GM12878 (cell line): ENCODE data around the gene GRIP2. TPM values are rescaled to one million over a fixed set of nuclear protein-coding genes. Genes with fewer than 3 reads are reported as not detected.

ENCODE experiments used
- ATAC-seq: fragments of 200-7000 bp; cut with Tn5 transposase; 3 replicates; pipeline ENCODE4 v1.9.1; 2020; ENCODE audit warnings: mild to moderate bottlenecking, moderate library complexity
- BruUV-seq: library from RNA; stranded (reverse); fragments of 400-500 nt; replicated peaks from 2 replicates; lab custom pipeline; 2021; lab: Mats Ljungman, UMichigan
- CTCF ChIA-PET: fragments of 300-600 bp; sonication (Branson Sonifier 250); formaldehyde crosslinking; extraction: SDS; loops from one replicate; lab custom pipeline; 2021; ENCODE audit warnings: inconsistent platforms; lab: Yijun Ruan, JAX
- POLR2A ChIA-PET: fragments of 350-600 bp; formaldehyde crosslinking; extraction: SDS; loops from one replicate; lab custom pipeline; 2021; ENCODE audit warnings: inconsistent platforms; lab: Charles Lee
- RAD21 ChIA-PET: fragments of 300-600 bp; sonication (Branson Sonifier 250); formaldehyde crosslinking; loops from one replicate; lab custom pipeline; 2023; ENCODE audit warnings: antibody characterized with exemption; ENCODE audit not compliant: unreplicated experiment; lab: Charles Lee
- SMC1A ChIA-PET: fragments of 300-600 bp; sonication (Branson Sonifier 250); formaldehyde crosslinking; loops from one replicate; lab custom pipeline; 2023; ENCODE audit not compliant: unreplicated experiment, uncharacterized antibody; lab: Charles Lee
- DNase-seq: peaks from one replicate; pipeline ENCODE4 v3.0.0-alpha.2; 2011; ENCODE audit warnings: low read depth, low spot score
- FAIRE-seq: peaks from 3 replicates; lab custom pipeline; 2011; peaks lifted over from hg19 to GRCh38; lab: Jason Lieb, UNC
- H2AFZ ChIP-seq: 2 replicates; pipeline ENCODE4 v1.6.0; 2011; ENCODE audit warnings: low read depth, low read length, control low read depth; ENCODE audit not compliant: control insufficient read depth
- H3K27ac ChIP-seq: 2 replicates; pipeline ENCODE4 v1.5.1; 2011; ENCODE audit warnings: control low read depth; ENCODE audit not compliant: control insufficient read depth, insufficient read depth
- H3K27me3 ChIP-seq, 2 experiments: replicated peaks in 1 of 2; 2 replicates each; pipeline versions ENCODE4 v1.6.0 to v1.6.1; 2011; ENCODE audit warnings: low read length in 1 of 2; ENCODE audit not compliant: control insufficient read depth in 2 of 2, insufficient read depth in 2 of 2
- H3K36me3 ChIP-seq, 2 experiments: 2 replicates each; pipeline ENCODE4 v1.5.1; 2011; ENCODE audit warnings: low read length in 1 of 2; ENCODE audit not compliant: control insufficient read depth in 2 of 2, insufficient read depth in 2 of 2
- H3K4me1 ChIP-seq: 2 replicates; pipeline ENCODE4 v1.6.1; 2011; ENCODE audit warnings: mild to moderate bottlenecking, low read length, moderate library complexity, mixed read lengths; ENCODE audit not compliant: control insufficient read depth, insufficient read depth
- H3K4me2 ChIP-seq: 2 replicates; pipeline ENCODE4 v1.6.0; 2011; ENCODE audit warnings: control low read depth; ENCODE audit not compliant: control insufficient read depth, insufficient read depth
- H3K4me3 ChIP-seq: fragments of 200-600 bp; sonication (generic); 2 replicates; pipeline ENCODE4 v1.5.1; 2016
- H3K79me2 ChIP-seq: 2 replicates; pipeline ENCODE4 v1.6.0; 2011; ENCODE audit warnings: low read length; ENCODE audit not compliant: control insufficient read depth, insufficient read depth
- H3K9ac ChIP-seq: 2 replicates; pipeline ENCODE4 v1.8.0; 2011; ENCODE audit warnings: low read length, control low read depth, mixed read lengths; ENCODE audit not compliant: control insufficient read depth, insufficient read depth
- H3K9me3 ChIP-seq: replicated peaks from 3 replicates; pipeline ENCODE4 v1.5.1; 2011; ENCODE audit warnings: mild to moderate bottlenecking, low read length; ENCODE audit not compliant: control insufficient read depth, insufficient read depth
- H4K20me1 ChIP-seq: 2 replicates; pipeline ENCODE4 v1.6.0; 2011; ENCODE audit not compliant: control insufficient read depth, insufficient read depth
- IRF5 ChIP-seq: fragments of 450-650 bp; IDR thresholded peaks from 2 replicates; pipeline ENCODE4 v1.6.1; 2017; ENCODE audit warnings: borderline replicate concordance
- MEF2B ChIP-seq: fragments of 450-650 bp; IDR thresholded peaks from 2 replicates; pipeline ENCODE4 v1.6.1; 2018; ENCODE audit warnings: mild to moderate bottlenecking, moderate library complexity; ENCODE audit not compliant: partially characterized antibody, poor library complexity, severe bottlenecking
- NR2C1 ChIP-seq: fragments of 450-650 bp; IDR thresholded peaks from 2 replicates; pipeline ENCODE4 v1.6.1; 2017; ENCODE audit warnings: antibody characterized with exemption, mild to moderate bottlenecking, moderate library complexity
- NR2C2 ChIP-seq: IDR thresholded peaks from 2 replicates; pipeline ENCODE4 v1.6.1; 2011; ENCODE audit warnings: borderline replicate concordance, low read depth; ENCODE audit not compliant: control insufficient read depth, insufficient read length
- NRF1 ChIP-seq: conservative IDR thresholded peaks from 2 replicates; pipeline ENCODE4 v1.6.1; 2011; ENCODE audit warnings: mild to moderate bottlenecking, low read depth, low read length, improper control_type of control experiment
- SPI1 ChIP-seq: IDR thresholded peaks from 2 replicates; pipeline ENCODE4 v1.6.1; 2011; ENCODE audit warnings: low read depth, mild to moderate bottlenecking, low read length, moderate library complexity, borderline replicate concordance; ENCODE audit not compliant: insufficient read depth
- SUPT20H ChIP-seq: IDR thresholded peaks from 2 replicates; pipeline ENCODE4 v1.6.1; 2011; ENCODE audit warnings: low read depth, mild to moderate bottlenecking, low read length, moderate library complexity, borderline replicate concordance; ENCODE audit not compliant: control insufficient read depth
- WGBS: methylation state at CpG from one replicate; pipeline ENCODE4 v1.1.6; 2016; ENCODE audit warnings: low lambda C conversion rate; ENCODE audit not compliant: insufficient replicate concordance, insufficient coverage; ENCODE audit errors: missing lambda C conversion rate; 5-methylcytosine and 5-hydroxymethylcytosine counted together
- in situ Hi-C: fragments of 300-500 bp; cut with MboI; formaldehyde crosslinking; loops from 9 replicates; pipeline ENCODE4 v1.14.3; 2018; ENCODE audit warnings: mixed read lengths
- intact Hi-C: fragments of 100-400 bp; cut with micrococcal nuclease; formaldehyde crosslinking; loops from one replicate; pipeline ENCODE4 v1.14.2; 2022; ENCODE audit not compliant: unreplicated experiment
- polyA plus RNA-seq, 11 experiments: library from polyadenylated mRNA; depleted of rRNA in 4 of 11; unstranded in 6 of 11; stranded (reverse) in 5 of 11; fragments of >200 nt; fragmentation: Nextera tagmentation in 4 of 11; fragmentation: Illumina TruSeq in 1 of 11; extraction: Ambion mirVana in 4 of 11; extraction: Trizol in 1 of 11; gene quantifications; 1 replicate in 1 of 11; 2 replicates in 10 of 11; pipeline versions ENCODE4 v1.2.1 to v1.2.3, GENCODE V29; 2011 to 2016; ENCODE audit warnings: inconsistent platforms in 2 of 11, missing spikeins in 2 of 11, low read depth in 1 of 11
- total RNA-seq, 4 experiments: library from RNA; depleted of rRNA in 3 of 4; stranded (reverse); fragments of >200 nt in 3 of 4; fragmentation: Illumina TruSeq in 1 of 4; extraction: Trizol in 1 of 4; gene quantifications; 2 replicates each; pipeline versions ENCODE4 v1.2.1 to v1.2.3, GENCODE V29; 2013 to 2021

GRIP2 gene
- total and polyA plus RNA-seq, 10 of the 15 experiments (the other 5 are each of a cell fraction or from before 2014, with no cell fraction given): not detected

- TF ChIP-seq NRF1: no peak
These were observed 92.1 kb downstream of the GRIP2 start (continued) for GRCh38 chr3:14448063-14448462.

GRCh38 chr3:14446988-14447570 lies 93.1 kb downstream of the GRIP2 start:
- Histone ChIP-seq H4K20me1 (no peaks in the 10 kb centered on the region), H3K9me3 (no peaks in the 10 kb centered on the region), H2AFZ (no peak overlapping the region), H3K27me3 (no peaks in the 10 kb centered on the region), H3K36me3 (peaks cover 28 to 32% of the 10 kb centered on the region in 2 experiments), H3K4me1 (no peaks in the 10 kb centered on the region), H3K4me2 (no peak overlapping the region), H3K79me2 (no peaks in the 10 kb centered on the region), H3K4me3 (no peak overlapping the region), H3K9ac (no peak overlapping the region), H3K27ac (no peak overlapping the region)
- RAD21 ChIA-PET: no interaction called here
- in situ Hi-C loops: no loop called here
- intact Hi-C loops: no loop called here
- WGBS: 100% methylated on average over 1 of the region's 1 CpG
- ATAC-seq (no peak), FAIRE-seq (no peak), DNase-seq (no peak)
- SMC1A ChIA-PET: interaction anchor here (0.9 kb wide), 1 partner anchor 14 kb away, joined by 3 read pairs; no protein-coding TSS in a partner anchor
- BruUV-seq: no TSS peak
- TF ChIP-seq NR2C2 (no peak), NR2C1 (no peak), IRF5 (no peak), SPI1 (no peak), MEF2B (no peak), SUPT20H (no peak)
- CTCF ChIA-PET: interaction anchor here (1.5 kb wide), 1 partner anchor 13 kb away, joined by 6 read pairs; no protein-coding TSS in a partner anchor
- POLR2A ChIA-PET: no interaction called here
